GM21825 (cell line): ENCODE results near the gene ADAMTS4.

Experiments
- ATAC-seq: cut with Tn5 transposase; IDR thresholded peaks from one replicate; pipeline ENCODE4 v1.9.1; 2021; ENCODE audit warnings: mild to moderate bottlenecking, moderate library complexity; ENCODE audit not compliant: unreplicated experiment

Gene ADAMTS4

GRCh38 chr1:161175771-161176453, 22.9 kb downstream of the ADAMTS4 start:
- no peak for ATAC-seq

DNA sequence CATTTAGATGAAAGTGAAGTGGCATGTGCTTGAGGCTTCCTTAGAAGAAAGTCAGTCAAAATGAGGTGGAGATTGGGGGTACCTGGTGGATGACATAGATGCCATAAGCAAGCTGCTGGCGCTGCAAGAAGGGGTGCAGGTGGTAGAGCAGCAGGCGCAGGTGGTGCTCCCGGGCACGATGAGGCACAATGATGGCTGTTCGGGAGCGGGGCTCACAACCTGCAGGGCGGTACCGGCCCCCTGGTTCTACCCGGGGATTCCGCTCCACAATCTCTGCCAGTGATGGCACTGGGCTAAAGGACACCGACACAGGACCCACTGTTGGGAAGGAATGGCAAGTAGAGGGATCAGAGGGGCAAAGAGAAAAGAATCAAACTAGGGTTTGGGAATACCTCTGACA, 23.9 kb downstream of the ADAMTS4 start:
- no peak for ATAC-seq

DNA sequence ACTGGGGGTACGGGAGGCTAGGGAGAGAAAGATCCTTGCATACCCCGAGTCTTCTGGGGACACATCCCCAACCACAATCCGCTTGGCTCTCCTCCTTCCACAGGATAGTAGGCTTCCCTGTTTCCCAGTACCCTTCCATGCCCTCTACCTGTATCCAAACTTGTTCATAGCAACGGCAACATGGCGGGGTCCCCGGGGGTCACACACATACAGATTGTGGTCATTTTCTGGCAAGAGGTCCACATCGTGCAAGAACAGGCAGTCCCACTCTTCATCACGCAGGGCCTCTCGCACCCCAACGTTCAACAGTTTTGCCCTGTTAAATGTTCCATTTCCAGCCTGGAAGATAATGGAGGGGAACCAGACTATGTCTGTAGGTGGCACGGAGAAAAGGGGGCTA, 25.1 kb downstream of the ADAMTS4 start:
- ATAC-seq, result no peak

GRCh38 chr1:161172776-161173376, 26.0 kb downstream of the ADAMTS4 start:
- no peak for ATAC-seq

- ATAC-seq, result no peak
Observed at GRCh38 chr1:161172349-161172748, 26.5 kb downstream of the ADAMTS4 start.

DNA sequence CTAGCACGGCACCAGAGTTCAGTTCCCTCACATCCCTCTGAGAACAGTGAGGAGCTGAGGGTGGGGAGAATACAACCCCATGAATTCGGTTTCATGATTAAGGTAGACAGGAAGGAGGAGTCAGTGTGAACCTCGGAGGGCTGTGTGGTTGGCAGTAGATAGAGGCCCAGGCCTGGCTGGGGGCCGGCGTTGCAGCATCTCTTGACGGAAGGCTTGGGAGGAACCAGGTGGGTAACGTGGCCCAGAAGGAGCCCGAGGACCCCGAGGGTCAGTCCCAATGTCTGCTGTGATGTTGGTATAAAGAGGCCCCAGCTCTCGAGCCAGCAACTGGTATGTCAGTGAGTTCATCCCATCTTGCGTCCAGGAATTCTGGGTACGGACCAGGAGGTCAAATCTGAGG, 27.2 kb downstream of the ADAMTS4 start:
- no peak for ATAC-seq

- ATAC-seq, result no peak
Observed at GRCh38 chr1:161171191-161171590, 27.7 kb downstream of the ADAMTS4 start.

GRCh38 chr1:161168906-161169305, 29.9 kb downstream of the ADAMTS4 start:
- no peak for ATAC-seq

DNA sequence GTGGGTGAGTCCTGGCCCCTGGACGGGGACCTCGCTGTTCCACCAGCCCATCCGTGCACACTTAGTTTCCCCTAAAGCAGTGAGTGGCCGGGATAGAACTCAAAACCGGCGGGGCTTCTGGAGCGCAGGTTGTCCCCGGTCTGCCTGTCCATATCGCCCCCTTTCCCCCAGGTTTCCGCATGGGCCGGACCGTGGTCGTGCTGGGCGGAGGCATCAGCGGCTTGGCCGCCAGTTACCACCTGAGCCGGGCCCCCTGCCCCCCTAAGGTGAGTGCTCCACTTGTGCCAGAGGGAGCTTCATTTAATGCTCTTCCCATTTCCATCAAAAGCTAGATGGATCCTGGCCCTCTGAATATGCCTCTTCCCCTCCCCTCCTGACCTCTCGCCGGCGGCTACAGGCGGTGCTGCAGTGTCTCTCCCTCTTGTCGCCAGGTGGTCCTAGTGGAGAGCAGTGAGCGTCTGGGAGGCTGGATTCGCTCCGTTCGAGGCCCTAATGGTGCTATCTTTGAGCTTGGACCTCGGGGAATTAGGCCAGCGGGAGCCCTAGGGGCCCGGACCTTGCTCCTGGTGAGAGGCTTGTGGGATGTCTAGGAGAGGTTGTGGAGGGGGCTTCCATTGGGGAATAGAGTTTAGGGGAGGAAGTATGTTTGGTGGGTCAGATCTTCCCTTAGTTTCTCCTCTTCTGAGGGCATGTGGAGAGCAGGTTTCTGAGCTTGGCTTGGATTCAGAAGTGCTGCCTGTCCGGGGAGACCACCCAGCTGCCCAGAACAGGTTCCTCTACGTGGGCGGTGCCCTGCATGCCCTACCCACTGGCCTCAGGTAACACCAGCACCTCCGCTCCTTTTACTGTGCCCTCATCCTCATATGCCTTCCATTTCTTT, 31.9 kb downstream of the ADAMTS4 start:
- ATAC-seq, result peak; percentile 3

DNA sequence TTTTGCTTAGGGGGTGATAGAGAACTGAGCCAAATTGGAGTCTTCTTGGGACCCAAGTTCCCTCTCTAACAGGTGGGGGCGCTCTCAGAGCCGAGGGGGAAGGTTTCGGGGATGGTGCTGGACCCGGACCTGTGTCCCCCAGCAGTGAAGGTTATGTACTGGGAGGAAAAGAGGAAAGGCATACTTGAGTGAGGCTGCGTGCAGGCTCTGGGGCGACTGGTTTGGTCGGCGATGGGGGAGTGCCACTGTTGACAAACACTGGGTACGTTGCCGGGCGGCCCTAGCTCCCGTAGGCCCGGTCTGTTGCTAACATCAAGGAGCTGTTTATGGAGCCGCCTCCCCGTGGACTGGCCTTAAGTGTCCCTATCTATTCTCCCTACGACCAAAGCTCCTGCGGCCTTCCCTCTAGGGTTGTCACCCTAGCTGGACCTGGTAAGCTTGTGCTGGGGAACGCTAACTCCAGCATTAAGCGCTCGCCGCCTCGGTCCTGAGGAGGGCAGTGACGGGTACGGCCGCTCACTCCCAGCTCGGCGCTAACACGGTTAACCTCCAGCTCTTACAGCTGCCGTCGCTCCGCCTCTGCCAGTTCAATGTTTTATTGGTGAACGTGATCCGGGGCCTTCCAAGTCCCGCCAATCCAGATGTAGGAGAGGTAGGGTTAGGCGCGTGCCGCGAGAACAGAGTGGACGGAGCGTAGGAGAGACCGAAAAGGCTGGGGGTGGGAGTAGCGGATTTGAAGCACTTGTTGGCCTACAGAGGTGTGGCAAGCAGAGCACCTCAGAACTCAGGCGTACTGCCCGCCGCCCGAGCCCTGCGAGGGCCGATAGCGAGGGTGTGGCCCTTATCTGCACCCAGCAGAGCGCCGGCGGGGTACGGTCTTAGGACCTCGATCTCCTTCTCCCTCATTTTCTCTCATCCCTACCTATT, 32.8 kb downstream of the ADAMTS4 start, which contains the start of gene PPOX:
TSS of gene PPOX (plus strand) at position 685 of the 927 bp plus-strand sequence. CDS start 422 bp downstream, outside the sequence.
- ATAC-seq, result peak; percentile 89

- no peak for ATAC-seq
Observed at GRCh38 chr1:161164901-161165610, 33.8 kb downstream of the ADAMTS4 start.

- no peak for ATAC-seq
Observed at GRCh38 chr1:161163793-161164192, 35.1 kb downstream of the ADAMTS4 start.

DNA sequence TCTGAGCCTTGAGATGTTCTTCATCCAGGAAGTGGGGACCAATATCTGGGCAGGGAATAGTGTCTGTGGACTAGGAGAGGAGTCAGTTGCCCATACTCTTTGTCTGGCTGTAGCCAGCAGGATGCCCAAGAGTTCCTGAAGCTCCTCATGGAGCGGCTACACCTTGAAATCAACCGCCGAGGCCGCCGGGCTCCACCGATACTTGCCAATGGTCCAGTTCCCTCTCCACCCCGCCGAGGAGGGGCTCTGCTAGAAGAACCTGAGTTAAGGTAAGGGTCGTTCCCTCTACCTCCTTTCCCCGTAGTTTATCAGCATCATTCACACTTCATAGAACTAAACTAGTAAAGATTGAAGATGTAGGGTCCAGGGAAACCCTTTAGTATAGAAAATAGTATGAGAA, 36.0 kb downstream of the ADAMTS4 start:
- ATAC-seq, result no peak

DNA sequence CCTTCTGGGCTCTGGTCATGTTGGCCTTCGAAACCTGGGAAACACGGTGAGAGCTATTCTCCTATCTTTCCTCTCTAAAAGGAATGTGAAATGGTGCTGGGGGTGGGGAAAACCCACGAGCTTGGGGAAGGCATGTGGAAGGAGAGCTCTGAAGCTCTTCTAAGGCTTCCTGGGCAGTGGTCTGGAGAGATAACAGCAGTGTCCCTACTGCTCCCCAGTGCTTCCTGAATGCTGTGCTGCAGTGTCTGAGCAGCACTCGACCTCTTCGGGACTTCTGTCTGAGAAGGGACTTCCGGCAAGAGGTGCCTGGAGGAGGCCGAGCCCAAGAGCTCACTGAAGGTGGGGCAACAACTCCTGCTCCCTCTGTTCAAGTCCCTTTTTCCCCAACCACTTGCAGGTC, 36.8 kb downstream of the ADAMTS4 start:
- ATAC-seq, result no peak

GRCh38 chr1:161161652-161162051, 37.2 kb downstream of the ADAMTS4 start:
- no peak for ATAC-seq

DNA sequence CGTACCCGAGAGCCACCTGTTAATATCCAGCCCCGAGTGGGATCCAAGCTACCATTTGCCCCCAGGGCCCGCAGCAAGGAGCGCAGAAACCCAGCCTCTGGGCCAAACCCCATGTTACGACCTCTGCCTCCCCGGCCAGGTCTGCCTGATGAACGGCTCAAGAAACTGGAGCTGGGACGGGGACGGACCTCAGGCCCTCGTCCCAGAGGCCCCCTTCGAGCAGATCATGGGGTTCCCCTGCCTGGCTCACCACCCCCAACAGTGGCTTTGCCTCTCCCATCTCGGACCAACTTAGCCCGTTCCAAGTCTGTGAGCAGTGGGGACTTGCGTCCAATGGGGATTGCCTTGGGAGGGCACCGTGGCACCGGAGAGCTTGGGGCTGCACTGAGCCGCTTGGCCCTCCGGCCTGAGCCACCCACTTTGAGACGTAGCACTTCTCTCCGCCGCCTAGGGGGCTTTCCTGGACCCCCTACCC, 38.1 kb downstream of the ADAMTS4 start:
- ATAC-seq, result no peak

DNA sequence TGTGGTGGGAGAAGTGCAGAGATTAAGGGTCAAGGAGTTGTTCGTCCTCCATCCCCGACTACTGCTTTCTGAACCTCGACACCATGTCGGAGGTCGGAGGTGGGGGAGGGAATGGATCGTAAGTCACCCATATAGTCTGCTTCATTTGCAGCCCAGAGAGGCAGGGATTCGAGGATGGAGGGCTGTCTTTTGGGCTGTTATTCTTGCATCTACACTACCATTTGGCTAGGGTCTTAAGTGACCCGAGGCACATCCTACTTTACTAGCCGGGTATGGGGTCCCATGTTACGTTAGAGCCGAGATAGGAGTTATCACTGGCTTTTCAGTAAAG, 39.0 kb downstream of the ADAMTS4 start:
- no peak for ATAC-seq

DNA sequence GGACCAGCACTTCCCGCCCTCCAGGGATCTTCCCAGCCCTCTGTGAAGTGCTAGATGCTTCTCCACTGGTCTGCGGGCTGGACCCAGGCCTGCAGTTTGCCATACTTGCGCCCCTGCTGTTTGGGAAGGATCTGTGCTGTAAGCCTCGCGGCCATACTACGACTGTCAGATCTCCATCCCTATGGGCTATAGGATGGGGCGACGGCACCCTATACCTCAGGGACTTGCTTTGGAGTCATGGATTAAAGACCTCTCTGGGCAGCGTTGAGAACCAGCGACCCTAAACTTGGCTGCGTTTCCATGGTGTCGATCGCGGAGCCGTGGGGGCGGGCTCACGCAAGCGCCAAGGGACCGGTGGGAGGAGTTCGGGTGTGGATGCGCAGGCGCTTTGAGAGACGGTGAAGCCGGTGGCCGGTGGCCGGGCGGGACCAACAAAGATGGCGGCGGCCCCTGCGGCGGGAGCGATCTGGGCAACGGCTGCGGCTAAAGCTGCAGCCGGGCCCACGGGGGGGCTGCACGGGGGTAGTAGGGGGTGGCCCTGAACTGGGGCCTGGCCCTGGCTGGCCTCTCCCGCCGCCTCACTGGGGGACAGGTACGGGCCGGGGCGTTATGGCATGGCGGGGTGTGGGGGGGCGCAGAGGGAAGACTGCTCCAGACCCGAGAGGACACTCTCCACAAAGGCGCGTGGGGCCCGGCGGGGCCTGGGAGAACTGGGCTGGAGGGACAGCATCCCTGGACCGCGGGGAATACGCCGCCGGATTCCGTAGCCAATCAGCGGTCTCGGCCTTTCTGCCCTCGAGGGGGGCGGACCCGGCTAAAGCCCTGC, 39.6 kb downstream of the ADAMTS4 start, which contains the start of gene USP21:
TSS of gene USP21 (plus strand) at position 414 of the 826 bp plus-strand sequence. CDS start 1,141 bp downstream, outside the sequence.
- peak; percentile 74 for ATAC-seq
